GM10266 (cell line): Measurements from ENCODE around the gene HP1BP3.

Experiments used
- DNase-seq: peaks from one replicate; pipeline ENCODE4 v3.0.0; 2012; ENCODE audit errors: extremely low spot score
- TF ChIP-seq, protein P1 (sequence below): IDR thresholded peaks from 2 replicates; pipeline ENCODE4 v1.5.1; 2012; ENCODE audit warnings: mild to moderate bottlenecking, low read depth; ENCODE audit not compliant: control insufficient read depth, insufficient read depth; ENCODE audit errors: missing control alignments

HP1BP3 gene

DNA sequence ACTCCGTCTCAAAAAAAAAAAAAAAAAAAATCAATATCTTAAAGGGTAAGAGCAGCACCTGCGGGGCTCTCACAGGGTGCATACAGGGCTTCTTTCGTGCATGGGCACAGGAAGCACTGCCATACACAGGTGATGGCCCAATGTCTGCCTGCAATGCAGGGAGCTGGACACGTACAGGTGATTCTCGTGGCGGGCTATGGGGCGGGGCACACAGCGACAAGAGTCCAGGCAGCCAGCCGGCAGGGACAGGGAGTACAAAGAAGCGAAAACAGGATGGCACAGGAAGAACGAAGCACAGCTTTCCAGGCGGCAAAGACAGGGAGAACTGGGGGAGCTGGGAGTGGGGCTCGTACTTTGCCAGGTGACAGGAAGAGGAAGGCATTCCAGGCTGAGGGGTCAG is 70.9 kb downstream of the HP1BP3 start:
- no peak for DNase-seq
- TF ChIP-seq, protein P1, sequence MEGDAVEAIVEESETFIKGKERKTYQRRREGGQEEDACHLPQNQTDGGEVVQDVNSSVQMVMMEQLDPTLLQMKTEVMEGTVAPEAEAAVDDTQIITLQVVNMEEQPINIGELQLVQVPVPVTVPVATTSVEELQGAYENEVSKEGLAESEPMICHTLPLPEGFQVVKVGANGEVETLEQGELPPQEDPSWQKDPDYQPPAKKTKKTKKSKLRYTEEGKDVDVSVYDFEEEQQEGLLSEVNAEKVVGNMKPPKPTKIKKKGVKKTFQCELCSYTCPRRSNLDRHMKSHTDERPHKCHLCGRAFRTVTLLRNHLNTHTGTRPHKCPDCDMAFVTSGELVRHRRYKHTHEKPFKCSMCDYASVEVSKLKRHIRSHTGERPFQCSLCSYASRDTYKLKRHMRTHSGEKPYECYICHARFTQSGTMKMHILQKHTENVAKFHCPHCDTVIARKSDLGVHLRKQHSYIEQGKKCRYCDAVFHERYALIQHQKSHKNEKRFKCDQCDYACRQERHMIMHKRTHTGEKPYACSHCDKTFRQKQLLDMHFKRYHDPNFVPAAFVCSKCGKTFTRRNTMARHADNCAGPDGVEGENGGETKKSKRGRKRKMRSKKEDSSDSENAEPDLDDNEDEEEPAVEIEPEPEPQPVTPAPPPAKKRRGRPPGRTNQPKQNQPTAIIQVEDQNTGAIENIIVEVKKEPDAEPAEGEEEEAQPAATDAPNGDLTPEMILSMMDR: no peak

GRCh38 chr1:20715406-20715805 is 71.7 kb downstream of the HP1BP3 start:
- no peak for DNase-seq
- TF ChIP-seq, protein P1: no peak

DNA sequence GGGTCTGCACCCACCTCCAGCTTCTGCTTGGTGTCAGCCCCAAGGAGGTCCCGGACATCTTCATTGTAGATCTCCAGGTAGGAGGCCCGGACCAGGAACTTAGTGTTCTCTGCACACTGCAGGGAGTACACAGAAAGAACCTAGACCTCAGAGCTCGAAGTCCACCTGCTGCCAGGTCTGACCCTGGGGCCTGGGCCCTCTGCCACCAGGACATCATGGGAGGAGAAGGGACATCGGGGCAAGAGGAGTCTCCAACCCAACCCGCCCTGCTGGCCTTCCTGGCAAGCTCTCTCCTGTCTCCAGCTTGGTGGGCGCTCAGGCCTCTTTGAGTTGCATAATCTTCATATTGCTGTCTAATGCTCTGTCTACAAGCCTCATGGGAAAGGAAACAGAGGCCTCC is 73.7 kb downstream of the HP1BP3 start:
- TF ChIP-seq, protein P1: no peak
- no peak for DNase-seq

GRCh38 chr1:20712215-20712577 is 74.9 kb downstream of the HP1BP3 start:
- DNase-seq: no peak
- TF ChIP-seq, protein P1: no peak

DNA sequence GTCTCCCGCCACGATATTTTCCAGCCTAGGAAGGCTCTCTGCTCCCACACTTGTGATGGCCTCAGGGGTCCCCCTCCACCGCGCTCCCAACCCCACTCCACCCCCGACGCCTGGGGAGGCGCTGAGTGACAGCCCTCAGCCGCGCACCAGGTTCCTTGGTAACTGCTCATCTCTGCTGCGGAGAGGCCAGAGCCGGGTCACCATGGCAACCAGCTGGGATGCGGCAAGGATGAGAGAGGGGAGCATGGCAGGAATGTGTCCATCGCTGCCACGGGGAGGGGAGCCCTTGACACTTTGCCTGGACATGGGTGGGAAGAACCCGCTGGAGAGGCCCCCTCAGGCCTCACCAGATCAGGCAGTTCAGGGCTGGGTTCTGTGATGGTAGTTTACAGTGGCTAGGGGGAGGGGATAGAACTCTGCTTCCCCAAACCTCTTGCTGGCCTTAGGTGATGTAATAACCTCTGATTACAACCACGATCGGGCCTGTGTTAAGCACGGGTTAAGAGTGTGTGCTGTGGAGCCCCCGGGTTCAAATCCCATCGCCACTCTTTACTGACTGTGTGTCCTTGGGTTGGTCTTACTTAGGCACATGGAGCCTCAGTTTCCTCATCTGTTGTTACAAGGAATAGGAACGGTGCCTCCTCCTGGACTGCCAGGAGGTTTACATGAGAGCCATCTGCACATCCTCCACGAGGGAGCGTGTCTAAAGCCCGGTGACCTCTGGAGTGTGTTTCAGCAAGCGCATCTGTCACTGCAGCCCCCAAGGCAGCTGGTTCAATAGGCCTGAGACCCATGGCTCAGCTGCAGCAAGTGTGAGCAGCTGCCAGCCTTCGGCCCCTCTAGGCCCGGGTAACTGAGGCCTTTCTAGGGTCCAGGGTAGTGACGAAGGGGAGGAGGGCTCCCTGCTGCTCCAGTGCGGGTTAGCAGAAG is 75.6 kb downstream of the HP1BP3 start:
- TF ChIP-seq, protein P1: no peak
- no peak for DNase-seq

DNA sequence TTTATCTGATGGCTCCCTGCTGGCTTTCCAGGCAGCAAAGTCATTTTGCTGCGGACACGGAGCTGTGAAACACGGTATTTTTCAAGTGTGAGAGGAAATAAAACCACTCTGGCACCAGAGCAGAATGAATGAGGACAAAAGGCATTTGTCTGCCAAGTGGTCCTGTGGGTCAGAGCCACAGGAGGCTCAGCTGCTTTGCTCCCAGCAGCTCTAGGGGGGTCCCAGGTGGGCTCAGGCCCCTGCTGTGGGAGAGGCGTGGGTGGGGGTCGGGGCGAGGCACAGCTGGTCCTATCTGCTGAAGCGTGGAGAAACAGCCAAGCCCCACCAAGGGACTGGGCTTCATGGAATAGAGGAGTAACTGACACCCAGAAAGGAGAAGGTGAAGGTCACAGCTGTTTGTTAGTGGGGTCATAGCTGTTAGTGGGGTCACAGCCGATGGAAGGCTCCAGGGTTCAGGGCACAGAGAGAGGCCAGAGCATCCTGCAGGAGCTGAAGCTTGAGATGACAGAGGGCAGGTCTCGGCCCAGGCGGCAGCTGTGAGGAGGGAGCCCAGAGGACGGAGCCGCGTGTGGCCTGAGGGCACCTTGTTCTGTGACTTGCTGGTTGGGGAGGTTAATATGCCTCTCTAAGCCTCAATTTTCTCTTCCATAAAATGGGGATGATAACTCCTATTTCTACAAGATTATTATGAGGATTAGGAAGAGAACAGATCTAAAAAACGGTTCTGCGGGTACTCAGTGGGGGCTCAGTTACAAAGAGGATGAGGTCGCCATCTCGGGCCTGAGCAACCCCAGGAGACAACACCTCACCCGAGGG is 76.4 kb downstream of the HP1BP3 start:
- TF ChIP-seq, protein P1: no peak
- DNase-seq: no peak

DNA sequence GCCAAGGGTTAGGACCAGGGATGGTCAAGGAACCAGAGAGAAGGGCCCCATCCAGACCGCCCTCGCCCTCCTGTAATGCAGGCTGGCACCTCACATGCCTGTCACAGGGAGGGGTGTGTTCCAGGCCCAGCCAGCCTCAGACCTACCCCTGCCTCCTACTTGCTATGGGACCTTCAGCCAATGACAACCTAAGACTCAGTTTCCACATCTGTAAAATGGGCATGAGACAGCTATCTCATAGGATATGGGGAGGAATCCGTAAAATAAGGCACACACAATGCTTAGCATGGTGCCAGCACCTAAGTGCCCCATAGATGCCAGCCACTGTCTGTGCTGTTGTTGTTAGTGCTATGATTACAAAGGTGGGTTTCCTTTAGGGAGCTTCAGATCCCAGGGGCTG is 77.2 kb downstream of the HP1BP3 start:
- DNase-seq: no peak
- TF ChIP-seq, protein P1: no peak
